A673 (cell line): ENCODE results near the gene KRT1.

ENCODE experiments used
- EZH2 ChIP-seq: fragments of 200-600 bp; sonication (generic); IDR thresholded peaks from 2 replicates; pipeline ENCODE4 v1.6.1; 2017; ENCODE audit warnings: borderline replicate concordance, low read depth, mild to moderate bottlenecking, mixed read lengths, antibody characterized with exemption, low read length; ENCODE audit not compliant: poor library complexity, severe bottlenecking
- TF ChIP-seq, protein P1 (sequence below): fragments of 300-800, 200-600 bp; sonication (generic); conservative IDR thresholded peaks from 2 replicates; pipeline ENCODE4 v1.5.1; 2017; ENCODE audit warnings: low read depth, mild to moderate bottlenecking, antibody characterized with exemption, low read length, moderate library complexity, mixed read lengths

DNA sequence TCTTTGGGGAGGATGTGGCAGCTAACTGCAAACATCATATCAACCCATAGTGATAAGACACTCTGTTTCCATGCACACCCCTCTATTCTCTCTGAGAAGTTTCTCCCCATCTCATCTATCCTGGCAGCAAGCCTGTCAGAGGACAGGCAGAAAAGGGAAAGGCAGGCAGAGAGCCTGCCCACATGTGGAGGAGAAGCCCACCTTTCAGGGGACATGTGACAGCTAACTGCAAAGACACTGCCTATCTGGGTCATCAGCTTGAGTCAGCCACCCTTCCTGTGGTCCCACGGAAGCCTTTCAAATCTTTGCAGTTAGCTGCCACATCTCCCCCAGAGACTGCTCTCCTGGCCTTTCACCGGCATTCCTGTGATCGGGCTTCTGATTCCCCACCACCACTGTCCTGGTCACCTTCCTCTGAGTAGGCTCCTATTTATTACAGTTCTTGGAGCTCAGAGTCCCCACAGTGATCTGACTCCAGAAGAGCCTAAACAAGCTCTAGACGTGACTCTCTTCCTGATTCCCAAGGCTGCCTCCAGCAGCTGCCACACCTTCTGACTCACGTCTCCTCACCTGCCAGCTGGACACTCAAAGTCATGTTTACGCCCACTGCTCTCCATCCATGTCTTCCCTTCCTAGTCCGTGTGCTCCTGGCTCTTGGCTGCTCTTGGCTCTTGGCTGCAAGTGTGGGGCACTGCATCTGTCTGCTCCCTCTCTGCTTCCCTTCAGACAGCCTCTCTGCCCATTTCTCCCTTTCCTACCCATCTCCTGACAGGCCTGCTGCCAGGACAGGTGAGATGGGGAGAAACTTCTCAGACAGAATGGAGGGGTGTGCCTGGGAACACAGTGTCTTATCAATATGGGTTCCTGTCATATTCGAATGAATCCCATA lies 7.5 kb upstream of the KRT1 start:
- TF ChIP-seq, protein P1, sequence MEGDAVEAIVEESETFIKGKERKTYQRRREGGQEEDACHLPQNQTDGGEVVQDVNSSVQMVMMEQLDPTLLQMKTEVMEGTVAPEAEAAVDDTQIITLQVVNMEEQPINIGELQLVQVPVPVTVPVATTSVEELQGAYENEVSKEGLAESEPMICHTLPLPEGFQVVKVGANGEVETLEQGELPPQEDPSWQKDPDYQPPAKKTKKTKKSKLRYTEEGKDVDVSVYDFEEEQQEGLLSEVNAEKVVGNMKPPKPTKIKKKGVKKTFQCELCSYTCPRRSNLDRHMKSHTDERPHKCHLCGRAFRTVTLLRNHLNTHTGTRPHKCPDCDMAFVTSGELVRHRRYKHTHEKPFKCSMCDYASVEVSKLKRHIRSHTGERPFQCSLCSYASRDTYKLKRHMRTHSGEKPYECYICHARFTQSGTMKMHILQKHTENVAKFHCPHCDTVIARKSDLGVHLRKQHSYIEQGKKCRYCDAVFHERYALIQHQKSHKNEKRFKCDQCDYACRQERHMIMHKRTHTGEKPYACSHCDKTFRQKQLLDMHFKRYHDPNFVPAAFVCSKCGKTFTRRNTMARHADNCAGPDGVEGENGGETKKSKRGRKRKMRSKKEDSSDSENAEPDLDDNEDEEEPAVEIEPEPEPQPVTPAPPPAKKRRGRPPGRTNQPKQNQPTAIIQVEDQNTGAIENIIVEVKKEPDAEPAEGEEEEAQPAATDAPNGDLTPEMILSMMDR, result no peak
- TF ChIP-seq EZH2, result no peak
